KOPT-K1 (cell line): Measurements from ENCODE around the gene NTSR2.

ENCODE experiments used
- H3K27ac ChIP-seq: fragments of 200-600 bp; sonication (generic); 2 replicates; pipeline ENCODE4 v1.5.1; 2016; ENCODE audit warnings: antibody characterized with exemption, mild to moderate bottlenecking, low read depth, low read length; ENCODE audit not compliant: poor library complexity, severe bottlenecking
- H3K36me3 ChIP-seq: fragments of 200-600 bp; sonication (generic); 2 replicates; pipeline ENCODE4 v1.5.1; 2017; ENCODE audit warnings: antibody characterized with exemption, mild to moderate bottlenecking, low read length, moderate library complexity; ENCODE audit not compliant: insufficient read depth
- H3K9me3 ChIP-seq: fragments of 200-600 bp; sonication (generic); 2 replicates; pipeline ENCODE4 v1.5.1; 2017; ENCODE audit warnings: antibody characterized with exemption, low read length, mild to moderate bottlenecking; ENCODE audit not compliant: insufficient read depth, poor library complexity, severe bottlenecking

Gene NTSR2

GRCh38 chr2:11705711-11706110 is 35.7 kb upstream of the NTSR2 start:
- no peaks in the 10 kb centered on the region for H3K36me3 ChIP-seq
- H3K27ac ChIP-seq, result no peak overlapping the region
- H3K9me3 ChIP-seq, result no peaks in the 10 kb centered on the region

- Histone ChIP-seq H3K9me3 (no peaks in the 10 kb centered on the region), H3K36me3 (no peaks in the 10 kb centered on the region), H3K27ac (no peak overlapping the region)
These were observed 35.1 kb upstream of the NTSR2 start for GRCh38 chr2:11705063-11705462.

GRCh38 chr2:11703700-11704099 is 33.7 kb upstream of the NTSR2 start:
- Histone ChIP-seq H3K27ac (no peak overlapping the region), H3K9me3 (no peaks in the 10 kb centered on the region), H3K36me3 (no peaks in the 10 kb centered on the region)

- Histone ChIP-seq H3K9me3 (no peaks in the 10 kb centered on the region), H3K27ac (no peak overlapping the region), H3K36me3 (no peaks in the 10 kb centered on the region)
These were observed 33.0 kb upstream of the NTSR2 start for GRCh38 chr2:11702946-11703345.

GRCh38 chr2:11701751-11702301 is 31.8 kb upstream of the NTSR2 start:
- Histone ChIP-seq H3K9me3 (no peaks in the 10 kb centered on the region), H3K27ac (peak overlapping the region; percentile 8), H3K36me3 (no peaks in the 10 kb centered on the region)

- no peaks in the 10 kb centered on the region for H3K36me3 ChIP-seq
- no peaks in the 10 kb centered on the region for H3K9me3 ChIP-seq
- no peak overlapping the region for H3K27ac ChIP-seq
These were observed 31.2 kb upstream of the NTSR2 start for GRCh38 chr2:11701206-11701605.

GRCh38 chr2:11699686-11700670 is 30.0 kb upstream of the NTSR2 start:
- H3K9me3 ChIP-seq, result no peaks in the 10 kb centered on the region
- no peaks in the 10 kb centered on the region for H3K36me3 ChIP-seq
- no peak overlapping the region for H3K27ac ChIP-seq

- H3K36me3 ChIP-seq, result no peaks in the 10 kb centered on the region
- H3K27ac ChIP-seq, result no peak overlapping the region
- H3K9me3 ChIP-seq, result no peaks in the 10 kb centered on the region
These were observed 28.3 kb upstream of the NTSR2 start for GRCh38 chr2:11698009-11698922.

- H3K9me3 ChIP-seq, result no peaks in the 10 kb centered on the region
- H3K27ac ChIP-seq, result no peak overlapping the region
- no peaks in the 10 kb centered on the region for H3K36me3 ChIP-seq
These were observed 27.3 kb upstream of the NTSR2 start for GRCh38 chr2:11697103-11697871.

GRCh38 chr2:11696736-11697102 is 26.7 kb upstream of the NTSR2 start:
- Histone ChIP-seq H3K36me3 (no peaks in the 10 kb centered on the region), H3K9me3 (no peaks in the 10 kb centered on the region), H3K27ac (no peak overlapping the region)

GRCh38 chr2:11695576-11695975 is 25.6 kb upstream of the NTSR2 start:
- no peak overlapping the region for H3K27ac ChIP-seq
- H3K9me3 ChIP-seq, result no peaks in the 10 kb centered on the region
- H3K36me3 ChIP-seq, result no peaks in the 10 kb centered on the region

GRCh38 chr2:11692966-11693521 is 23.0 kb upstream of the NTSR2 start:
- no peak overlapping the region for H3K27ac ChIP-seq
- H3K36me3 ChIP-seq, result no peaks in the 10 kb centered on the region
- H3K9me3 ChIP-seq, result no peaks in the 10 kb centered on the region

GRCh38 chr2:11691076-11691660 is 21.2 kb upstream of the NTSR2 start:
- H3K9me3 ChIP-seq, result no peaks in the 10 kb centered on the region
- H3K27ac ChIP-seq, result no peak overlapping the region
- H3K36me3 ChIP-seq, result no peaks in the 10 kb centered on the region
